Omental fat pad (tissue), 4 donors: ENCODE measurements around the gene ZNF492. TPM values are rescaled to one million over a fixed set of nuclear protein-coding genes. Genes with fewer than 3 reads are reported as not detected.

Experiments
- ATAC-seq: fragments of 150-250 bp; one replicate; pipeline ENCODE4 v1.9.1; 2016; ENCODE audit warnings: mild to moderate bottlenecking, moderate library complexity; ENCODE audit not compliant: low FRiP score
- DNase-seq: peaks from one replicate; pipeline ENCODE4 v3.0.0-alpha.2; 2019; ENCODE audit warnings: low spot score
- small RNA-seq: library from RNA; depleted of rRNA; stranded (forward); fragments of <200 nt; gene quantifications from one replicate; pipeline ENCODE3, GENCODE V24; 2016
- total RNA-seq, 4 donors: library from RNA; depleted of rRNA; stranded (reverse); fragments of >200 nt; gene quantifications; one replicate each; pipeline ENCODE4 v1.1.0, GENCODE V29; 2016
- TF ChIP-seq, protein P1 (sequence below), 3 donors: fragments of 450-650 bp; IDR thresholded peaks; one replicate each; pipeline ENCODE4 v1.5.1; 2016 to 2017; ENCODE audit warnings: antibody characterized with exemption in 3 of 3, mild to moderate bottlenecking in 3 of 3, moderate library complexity in 2 of 3

ZNF492 gene
- total RNA-seq, 4 donors from 2014 or later = 0.12 to 0.32 (median 0.22) TPM

- no peak for DNase-seq
- TF ChIP-seq, protein P1, sequence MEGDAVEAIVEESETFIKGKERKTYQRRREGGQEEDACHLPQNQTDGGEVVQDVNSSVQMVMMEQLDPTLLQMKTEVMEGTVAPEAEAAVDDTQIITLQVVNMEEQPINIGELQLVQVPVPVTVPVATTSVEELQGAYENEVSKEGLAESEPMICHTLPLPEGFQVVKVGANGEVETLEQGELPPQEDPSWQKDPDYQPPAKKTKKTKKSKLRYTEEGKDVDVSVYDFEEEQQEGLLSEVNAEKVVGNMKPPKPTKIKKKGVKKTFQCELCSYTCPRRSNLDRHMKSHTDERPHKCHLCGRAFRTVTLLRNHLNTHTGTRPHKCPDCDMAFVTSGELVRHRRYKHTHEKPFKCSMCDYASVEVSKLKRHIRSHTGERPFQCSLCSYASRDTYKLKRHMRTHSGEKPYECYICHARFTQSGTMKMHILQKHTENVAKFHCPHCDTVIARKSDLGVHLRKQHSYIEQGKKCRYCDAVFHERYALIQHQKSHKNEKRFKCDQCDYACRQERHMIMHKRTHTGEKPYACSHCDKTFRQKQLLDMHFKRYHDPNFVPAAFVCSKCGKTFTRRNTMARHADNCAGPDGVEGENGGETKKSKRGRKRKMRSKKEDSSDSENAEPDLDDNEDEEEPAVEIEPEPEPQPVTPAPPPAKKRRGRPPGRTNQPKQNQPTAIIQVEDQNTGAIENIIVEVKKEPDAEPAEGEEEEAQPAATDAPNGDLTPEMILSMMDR (IDR thresholded peaks at IDR 0.05) = no peak
- no peak for ATAC-seq
Measured at GRCh38 chr19:22708983-22709382, 74.9 kb downstream of the ZNF492 start.

Small RNAs within 50 kb of the gene (small RNA-seq; reads per million reads assigned to genes)
- not detected for gene AC011467.2

Other genes starting within 250 kb of the ZNF492 start
- 1 to 10 TPM in 2 of 4 donors, under 1 TPM in 2; 0.24 to 4.3 (median 1.6) TPM for gene ZNF98, start 212.0 kb upstream of the ZNF492 start, total RNA-seq
- gene ZNF99, start 149.8 kb downstream of the ZNF492 start, total RNA-seq = under 1 TPM in 2 of 4 donors, not detected in 2; 0.09 to 0.47 TPM
- gene ZNF723, start 198.0 kb downstream of the ZNF492 start, total RNA-seq = not detected